ENCODE measurements around the gene STON2.

The STON2 gene

GRCh38 chr14:81273961-81274575 is 126.1 kb downstream of the STON2 start:
- Histone ChIP-seq H3K27ac (ENCODE audit: low read length) (no peak overlapping the region), H3K27me3 (ENCODE audit: insufficient read depth, low read length) (no peaks in the 10 kb centered on the region), H3K9me3 (ENCODE audit: insufficient read depth, low read depth, low read length) (no peaks in the 10 kb centered on the region), H3K9ac (ENCODE audit: low read depth, low read length) (no peak overlapping the region), H3K36me3 (ENCODE audit: insufficient read depth, low read depth, low read length) (peaks cover 28% of the 10 kb centered on the region; the same call in 1 of the 2 replicates), H3K4me1 (ENCODE audit: insufficient read depth, low read length) (no peaks in the 10 kb centered on the region), H3K4me3 (ENCODE audit: low read length) (no peak overlapping the region)

GRCh38 chr14:81273521-81273920 is 126.6 kb downstream of the STON2 start:
- no peaks in the 10 kb centered on the region for H3K4me1 ChIP-seq (ENCODE audit: insufficient read depth, low read length)
- no peak overlapping the region for H3K4me3 ChIP-seq (ENCODE audit: low read length)
- peaks cover 27% of the 10 kb centered on the region; the same call in 1 of the 2 replicates for H3K36me3 ChIP-seq (ENCODE audit: insufficient read depth, low read depth, low read length)
- no peaks in the 10 kb centered on the region for H3K9me3 ChIP-seq (ENCODE audit: insufficient read depth, low read depth, low read length)
- H3K9ac ChIP-seq (ENCODE audit: low read depth, low read length) = no peak overlapping the region
- H3K27me3 ChIP-seq (ENCODE audit: insufficient read depth, low read length) = no peaks in the 10 kb centered on the region
- no peak overlapping the region for H3K27ac ChIP-seq (ENCODE audit: low read length)

GRCh38 chr14:81272317-81272716 is 127.8 kb downstream of the STON2 start:
- no peak overlapping the region for H3K27ac ChIP-seq (ENCODE audit: low read length)
- H3K27me3 ChIP-seq (ENCODE audit: insufficient read depth, low read length) = no peaks in the 10 kb centered on the region
- H3K9me3 ChIP-seq (ENCODE audit: insufficient read depth, low read depth, low read length) = no peaks in the 10 kb centered on the region
- H3K9ac ChIP-seq (ENCODE audit: low read depth, low read length) = no peak overlapping the region
- H3K36me3 ChIP-seq (ENCODE audit: insufficient read depth, low read depth, low read length) = peaks cover 26% of the 10 kb centered on the region
- H3K4me3 ChIP-seq (ENCODE audit: low read length) = no peak overlapping the region
- no peaks in the 10 kb centered on the region for H3K4me1 ChIP-seq (ENCODE audit: insufficient read depth, low read length)

GRCh38 chr14:81269979-81270375 is 130.1 kb downstream of the STON2 start:
- H3K9ac ChIP-seq (ENCODE audit: low read depth, low read length) = no peak overlapping the region
- no peaks in the 10 kb centered on the region for H3K4me1 ChIP-seq (ENCODE audit: insufficient read depth, low read length)
- no peaks in the 10 kb centered on the region for H3K9me3 ChIP-seq (ENCODE audit: insufficient read depth, low read depth, low read length)
- no peak overlapping the region for H3K4me3 ChIP-seq (ENCODE audit: low read length)
- peaks cover 21% of the 10 kb centered on the region for H3K36me3 ChIP-seq (ENCODE audit: insufficient read depth, low read depth, low read length)
- no peak overlapping the region for H3K27ac ChIP-seq (ENCODE audit: low read length)
- no peaks in the 10 kb centered on the region for H3K27me3 ChIP-seq (ENCODE audit: insufficient read depth, low read length)

- H3K4me1 ChIP-seq (ENCODE audit: insufficient read depth, low read length) = 0 out of 2 replicates have a peak, but pooled peaks cover 2% of the 10 kb centered on the region
These were observed 130.8 kb downstream of the STON2 start for GRCh38 chr14:81269100-81269978.

GRCh38 chr14:81268016-81268416 is 132.1 kb downstream of the STON2 start:
- no peak overlapping the region for H3K4me3 ChIP-seq (ENCODE audit: low read length)
- peaks cover 21% of the 10 kb centered on the region for H3K36me3 ChIP-seq (ENCODE audit: insufficient read depth, low read depth, low read length)
- no peak overlapping the region for H3K27ac ChIP-seq (ENCODE audit: low read length)
- no peak overlapping the region for H3K9ac ChIP-seq (ENCODE audit: low read depth, low read length)
- H3K9me3 ChIP-seq (ENCODE audit: insufficient read depth, low read depth, low read length) = no peaks in the 10 kb centered on the region
- H3K4me1 ChIP-seq (ENCODE audit: insufficient read depth, low read length) = peaks cover 8% of the 10 kb centered on the region; the same call in 1 of the 2 replicates
- no peaks in the 10 kb centered on the region for H3K27me3 ChIP-seq (ENCODE audit: insufficient read depth, low read length)

More at GRCh38 chr14:81269100-81269978, 130.8 kb downstream of the STON2 start:
- H3K4me3 ChIP-seq (ENCODE audit: low read length) = no peak overlapping the region
- H3K9ac ChIP-seq (ENCODE audit: low read depth, low read length) = no peak overlapping the region; the same call in 1 of the 2 replicates
- H3K27ac ChIP-seq (ENCODE audit: low read length) = no peak overlapping the region
- H3K27me3 ChIP-seq (ENCODE audit: insufficient read depth, low read length) = no peaks in the 10 kb centered on the region
- H3K36me3 ChIP-seq (ENCODE audit: insufficient read depth, low read depth, low read length) = peaks cover 21% of the 10 kb centered on the region
- no peaks in the 10 kb centered on the region for H3K9me3 ChIP-seq (ENCODE audit: insufficient read depth, low read depth, low read length)

GRCh38 chr14:81265636-81266169 is 134.4 kb downstream of the STON2 start:
- Histone ChIP-seq H3K4me3 (ENCODE audit: low read length) (no peak overlapping the region), H3K27me3 (ENCODE audit: insufficient read depth, low read length) (no peaks in the 10 kb centered on the region), H3K27ac (ENCODE audit: low read length) (no peak overlapping the region), H3K9me3 (ENCODE audit: insufficient read depth, low read depth, low read length) (no peaks in the 10 kb centered on the region), H3K4me1 (ENCODE audit: insufficient read depth, low read length) (peaks cover 8% of the 10 kb centered on the region; the same call in 1 of the 2 replicates), H3K9ac (ENCODE audit: low read depth, low read length) (no peak overlapping the region), H3K36me3 (ENCODE audit: insufficient read depth, low read depth, low read length) (peaks cover 31% of the 10 kb centered on the region)

GRCh38 chr14:81264671-81265070 is 135.5 kb downstream of the STON2 start:
- Histone ChIP-seq H3K36me3 (ENCODE audit: insufficient read depth, low read depth, low read length) (peaks cover 34% of the 10 kb centered on the region), H3K9ac (ENCODE audit: low read depth, low read length) (no peak overlapping the region), H3K9me3 (ENCODE audit: insufficient read depth, low read depth, low read length) (no peaks in the 10 kb centered on the region), H3K4me3 (ENCODE audit: low read length) (no peak overlapping the region), H3K4me1 (ENCODE audit: insufficient read depth, low read length) (peaks cover 8% of the 10 kb centered on the region; the same call in 1 of the 2 replicates), H3K27me3 (ENCODE audit: insufficient read depth, low read length) (no peaks in the 10 kb centered on the region), H3K27ac (ENCODE audit: low read length) (no peak overlapping the region)

GRCh38 chr14:81263777-81264410 is 136.2 kb downstream of the STON2 start:
- H3K36me3 ChIP-seq (ENCODE audit: insufficient read depth, low read depth, low read length) = peaks cover 37% of the 10 kb centered on the region
- no peaks in the 10 kb centered on the region for H3K27me3 ChIP-seq (ENCODE audit: insufficient read depth, low read length)

GRCh38 chr14:81261176-81261575 is 138.9 kb downstream of the STON2 start:
- Histone ChIP-seq H3K9me3 (ENCODE audit: insufficient read depth, low read depth, low read length) (no peaks in the 10 kb centered on the region), H3K27ac (ENCODE audit: low read length) (no peak overlapping the region), H3K27me3 (ENCODE audit: insufficient read depth, low read length) (no peaks in the 10 kb centered on the region), H3K9ac (ENCODE audit: low read depth, low read length) (no peak overlapping the region), H3K4me1 (ENCODE audit: insufficient read depth, low read length) (peaks cover 8% of the 10 kb centered on the region; the same call in 1 of the 2 replicates), H3K4me3 (ENCODE audit: low read length) (no peak overlapping the region), H3K36me3 (ENCODE audit: insufficient read depth, low read depth, low read length) (peaks cover 18% of the 10 kb centered on the region; the same call in 1 of the 2 replicates)

More at GRCh38 chr14:81263777-81264410, 136.2 kb downstream of the STON2 start:
- no peaks in the 10 kb centered on the region for H3K9me3 ChIP-seq (ENCODE audit: insufficient read depth, low read depth, low read length)
- no peak overlapping the region for H3K4me3 ChIP-seq (ENCODE audit: low read length)
- peaks cover 8% of the 10 kb centered on the region; the same call in 1 of the 2 replicates for H3K4me1 ChIP-seq (ENCODE audit: insufficient read depth, low read length)
- H3K9ac ChIP-seq (ENCODE audit: low read depth, low read length) = no peak overlapping the region
- no peak overlapping the region for H3K27ac ChIP-seq (ENCODE audit: low read length)

- H3K4me1 ChIP-seq (ENCODE audit: insufficient read depth, low read length) = peaks cover 8% of the 10 kb centered on the region; the same call in 1 of the 2 replicates
- no peak overlapping the region for H3K9ac ChIP-seq (ENCODE audit: low read depth, low read length)
- no peak overlapping the region for H3K27ac ChIP-seq (ENCODE audit: low read length)
- H3K9me3 ChIP-seq (ENCODE audit: insufficient read depth, low read depth, low read length) = no peaks in the 10 kb centered on the region
- H3K4me3 ChIP-seq (ENCODE audit: low read length) = no peak overlapping the region
- H3K36me3 ChIP-seq (ENCODE audit: insufficient read depth, low read depth, low read length) = peaks cover 18% of the 10 kb centered on the region; the same call in 1 of the 2 replicates
- no peaks in the 10 kb centered on the region for H3K27me3 ChIP-seq (ENCODE audit: insufficient read depth, low read length)
These were observed 139.4 kb downstream of the STON2 start for GRCh38 chr14:81260732-81261131.
